Activated CD4-positive, alpha-beta memory T cell treated with anti-CD3 and anti-CD28 coated beads, Interleukin-2, amount 10 ng/mL, durations not matched to agents 7 days and 5 days (primary cell): ENCODE data around the gene UTRN. TPM values are rescaled to one million over a fixed set of nuclear protein-coding genes. Genes with fewer than 3 reads are reported as not detected.

Experiments
- total RNA-seq, 2 experiments: library from RNA; stranded (reverse); gene quantifications; one replicate each; pipeline ENCODE4 v1.2.3, GENCODE V29; 2021

UTRN gene
- total RNA-seq, 2 experiments from 2014 or later = 140 to 146 TPM

Other genes with a start within 250 kb of the UTRN start
- gene SF3B5, start 189.8 kb upstream of the UTRN start, total RNA-seq = 100 to 1,000 TPM; 128 to 130 TPM
- 10 to 100 TPM; 23.8 to 25.0 TPM for gene STX11, start 134.8 kb upstream of the UTRN start, total RNA-seq